HUES64 (cell line): ENCODE results near the gene SPEM1.

Experiments
- H3K27ac ChIP-seq: 2 replicates; pipeline ENCODE4 v1.7.0; 2013; ENCODE audit warnings: low read depth, low read length, inconsistent platforms
- H3K27me3 ChIP-seq: 2 replicates; pipeline ENCODE4 v1.6.1; 2013; ENCODE audit warnings: mild to moderate bottlenecking, low read length; ENCODE audit not compliant: insufficient read depth
- H3K36me3 ChIP-seq: 2 replicates; pipeline ENCODE4 v1.6.1; 2013; ENCODE audit warnings: mild to moderate bottlenecking, low read length; ENCODE audit not compliant: insufficient read depth
- H3K4me1 ChIP-seq: 2 replicates; pipeline ENCODE4 v1.6.1; 2013; ENCODE audit warnings: mild to moderate bottlenecking, low read length, moderate library complexity; ENCODE audit not compliant: insufficient read depth
- H3K4me3 ChIP-seq: 2 replicates; pipeline ENCODE4 v1.5.1; 2013; ENCODE audit warnings: mild to moderate bottlenecking, low read length, moderate library complexity
- H3K9ac ChIP-seq: 2 replicates; pipeline ENCODE4 v1.6.1; 2013; ENCODE audit warnings: mild to moderate bottlenecking, low read depth, low read length
- H3K9me3 ChIP-seq: 2 replicates; pipeline ENCODE4 v1.6.1; 2013; ENCODE audit warnings: low read depth, low read length; ENCODE audit not compliant: insufficient read depth
- WGBS: fragments of 150-250, 120-280 bp; methylation state at CpG from one replicate; pipeline ENCODE4 v1.1.7; 2013; ENCODE audit warnings: missing lambda C conversion rate; 5-methylcytosine and 5-hydroxymethylcytosine counted together

SPEM1 gene

GRCh38 chr17:7403043-7403726 is 16.9 kb upstream of the SPEM1 start:
- Histone ChIP-seq H3K27ac (peak overlapping the region; percentile 96), H3K9ac (peak overlapping the region; percentile 85), H3K4me3 (peak overlapping the region; percentile 97), H3K4me1 (peaks cover 11% of the 10 kb centered on the region), H3K27me3 (no peaks in the 10 kb centered on the region), H3K36me3 (0 out of 2 replicates have a peak, but pooled peaks cover 2% of the 10 kb centered on the region), H3K9me3 (no peaks in the 10 kb centered on the region)
- 21% methylated on average over 16 of the region's 16 CpGs for WGBS

GRCh38 chr17:7403727-7403976 is 16.5 kb upstream of the SPEM1 start:
- Histone ChIP-seq H3K9ac (peak overlapping the region; percentile 85), H3K4me3 (peak overlapping the region; percentile 97), H3K4me1 (peaks cover 11% of the 10 kb centered on the region), H3K27ac (peak overlapping the region; percentile 96), H3K27me3 (no peaks in the 10 kb centered on the region), H3K36me3 (peaks cover 4% of the 10 kb centered on the region; the same call in 1 of the 2 replicates), H3K9me3 (no peaks in the 10 kb centered on the region)
- under 1% methylated on average over 13 of the region's 13 CpGs for WGBS

- Histone ChIP-seq H3K4me1 (peaks cover 11% of the 10 kb centered on the region), H3K4me3 (peak within 1 kb of the TSS; percentile 97), H3K36me3 (peaks cover 9% of the 10 kb centered on the region), H3K9ac (peak within 1 kb of the TSS; percentile 85), H3K27ac (peak within 1 kb of the TSS; percentile 96), H3K27me3 (no peaks in the 10 kb centered on the region), H3K9me3 (no peaks in the 10 kb centered on the region)
- under 1% methylated on average over 49 of the region's 49 CpGs for WGBS
Observed at GRCh38 chr17:7403977-7404736, 16.0 kb upstream of the SPEM1 start, which contains the start of gene TMEM256. Gene TMEM256 (minus strand): TSS chr17:7404097. CDS start chr17:7404084, 13 bp downstream.

GRCh38 chr17:7404737-7405349 is 15.3 kb upstream of the SPEM1 start:
- Histone ChIP-seq H3K27ac (peak overlapping the region; percentile 77; the same call in 1 of the 2 replicates), H3K4me3 (peak overlapping the region; percentile 97), H3K4me1 (peaks cover 11% of the 10 kb centered on the region), H3K36me3 (peaks cover 16% of the 10 kb centered on the region), H3K9me3 (no peaks in the 10 kb centered on the region), H3K9ac (peak overlapping the region; percentile 72), H3K27me3 (no peaks in the 10 kb centered on the region)
- WGBS = under 1% methylated on average over 65 of the region's 65 CpGs

- no peaks in the 10 kb centered on the region for H3K9me3 ChIP-seq
- H3K4me3 ChIP-seq = peak overlapping the region; percentile 97
- WGBS = under 1% methylated on average over 38 of the region's 38 CpGs
- peaks cover 23% of the 10 kb centered on the region for H3K36me3 ChIP-seq
- H3K27ac ChIP-seq = peak overlapping the region; percentile 77; the same call in 1 of the 2 replicates
- H3K4me1 ChIP-seq = peaks cover 11% of the 10 kb centered on the region
- peak overlapping the region; percentile 72 for H3K9ac ChIP-seq
- no peaks in the 10 kb centered on the region for H3K27me3 ChIP-seq
Observed at GRCh38 chr17:7405350-7406234, 14.5 kb upstream of the SPEM1 start.

GRCh38 chr17:7406235-7406825 is 13.8 kb upstream of the SPEM1 start:
- Histone ChIP-seq H3K4me1 (peaks cover 11% of the 10 kb centered on the region), H3K27ac (no peak overlapping the region), H3K27me3 (no peaks in the 10 kb centered on the region), H3K9me3 (no peaks in the 10 kb centered on the region), H3K4me3 (peak overlapping the region; percentile 97), H3K36me3 (peaks cover 26% of the 10 kb centered on the region), H3K9ac (no peak overlapping the region)
- WGBS = 19% methylated on average over 10 of the region's 12 CpGs

- no peak overlapping the region for H3K9ac ChIP-seq
- no peaks in the 10 kb centered on the region for H3K9me3 ChIP-seq
- 77% methylated on average over 12 of the region's 13 CpGs for WGBS
- H3K27me3 ChIP-seq = no peaks in the 10 kb centered on the region
- H3K4me1 ChIP-seq = peaks cover 12% of the 10 kb centered on the region
- no peak overlapping the region for H3K4me3 ChIP-seq
- H3K36me3 ChIP-seq = peaks cover 24% of the 10 kb centered on the region
- no peak overlapping the region for H3K27ac ChIP-seq
Observed at GRCh38 chr17:7407082-7407481, 13.0 kb upstream of the SPEM1 start.

- Histone ChIP-seq H3K9ac (no peak within 1 kb of the TSS), H3K4me3 (peak within 1 kb of the TSS; percentile 43), H3K27ac (no peak within 1 kb of the TSS), H3K4me1 (peaks cover 17% of the 10 kb centered on the region), H3K36me3 (peaks cover 24% of the 10 kb centered on the region), H3K9me3 (no peaks in the 10 kb centered on the region), H3K27me3 (no peaks in the 10 kb centered on the region)
- 47% methylated on average over 7 of the region's 12 CpGs for whole genome bisulfite sequencing
Observed at GRCh38 chr17:7407485-7408251, 12.5 kb upstream of the SPEM1 start, which contains the start of gene NLGN2. Gene NLGN2 (plus strand): TSS chr17:7407845. CDS start chr17:7408256, 411 bp downstream.

GRCh38 chr17:7408252-7408727 is 11.8 kb upstream of the SPEM1 start:
- H3K9ac ChIP-seq = no peak overlapping the region
- peak overlapping the region; percentile 43 for H3K4me3 ChIP-seq
- H3K36me3 ChIP-seq = peaks cover 24% of the 10 kb centered on the region
- H3K27ac ChIP-seq = no peak overlapping the region
- H3K27me3 ChIP-seq = no peaks in the 10 kb centered on the region
- 69% methylated on average over 58 of the region's 58 CpGs for WGBS
- no peaks in the 10 kb centered on the region for H3K9me3 ChIP-seq
- H3K4me1 ChIP-seq = peaks cover 11% of the 10 kb centered on the region

- 87% methylated on average over 6 of the region's 6 CpGs for WGBS
- Histone ChIP-seq H3K4me1 (peaks cover 10% of the 10 kb centered on the region), H3K27me3 (no peaks in the 10 kb centered on the region), H3K4me3 (no peak overlapping the region), H3K36me3 (peaks cover 24% of the 10 kb centered on the region), H3K27ac (no peak overlapping the region), H3K9ac (no peak overlapping the region), H3K9me3 (no peaks in the 10 kb centered on the region)
Observed at GRCh38 chr17:7408863-7409262, 11.3 kb upstream of the SPEM1 start.
